ENCODE data around the gene ADISSP.

The ADISSP gene

DNA sequence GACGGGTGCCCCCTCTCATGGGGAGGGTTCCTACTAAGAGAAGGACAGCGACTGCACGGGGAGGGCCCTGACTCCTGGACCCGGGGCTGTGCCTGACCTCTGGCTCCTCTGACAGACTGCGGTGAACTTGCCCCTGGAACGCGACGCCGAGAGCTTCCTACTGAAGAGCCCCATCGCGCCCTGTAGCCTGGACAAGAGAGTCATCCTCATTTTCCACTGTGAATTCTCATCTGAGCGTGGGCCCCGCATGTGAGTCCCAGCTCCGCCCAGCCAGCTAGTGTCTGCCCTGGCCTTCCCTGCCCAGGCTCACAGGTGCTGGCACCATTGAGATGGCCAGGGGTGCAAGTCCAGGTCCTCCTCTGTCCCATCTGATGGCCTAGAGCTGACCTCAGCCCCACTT lies 35.7 kb upstream of the ADISSP start:
- TF ChIP-seq, protein P1, sequence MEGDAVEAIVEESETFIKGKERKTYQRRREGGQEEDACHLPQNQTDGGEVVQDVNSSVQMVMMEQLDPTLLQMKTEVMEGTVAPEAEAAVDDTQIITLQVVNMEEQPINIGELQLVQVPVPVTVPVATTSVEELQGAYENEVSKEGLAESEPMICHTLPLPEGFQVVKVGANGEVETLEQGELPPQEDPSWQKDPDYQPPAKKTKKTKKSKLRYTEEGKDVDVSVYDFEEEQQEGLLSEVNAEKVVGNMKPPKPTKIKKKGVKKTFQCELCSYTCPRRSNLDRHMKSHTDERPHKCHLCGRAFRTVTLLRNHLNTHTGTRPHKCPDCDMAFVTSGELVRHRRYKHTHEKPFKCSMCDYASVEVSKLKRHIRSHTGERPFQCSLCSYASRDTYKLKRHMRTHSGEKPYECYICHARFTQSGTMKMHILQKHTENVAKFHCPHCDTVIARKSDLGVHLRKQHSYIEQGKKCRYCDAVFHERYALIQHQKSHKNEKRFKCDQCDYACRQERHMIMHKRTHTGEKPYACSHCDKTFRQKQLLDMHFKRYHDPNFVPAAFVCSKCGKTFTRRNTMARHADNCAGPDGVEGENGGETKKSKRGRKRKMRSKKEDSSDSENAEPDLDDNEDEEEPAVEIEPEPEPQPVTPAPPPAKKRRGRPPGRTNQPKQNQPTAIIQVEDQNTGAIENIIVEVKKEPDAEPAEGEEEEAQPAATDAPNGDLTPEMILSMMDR (IDR thresholded peaks at IDR 0.05; ENCODE audit: control insufficient read depth, insufficient read depth, low read depth, low read length, missing control alignments), result no peak
- no peak for DNase-seq (ENCODE audit: low read depth)
- H3K4me3 ChIP-seq (ENCODE audit: control insufficient read depth, low read depth, low read length), result no peak overlapping the region

DNA sequence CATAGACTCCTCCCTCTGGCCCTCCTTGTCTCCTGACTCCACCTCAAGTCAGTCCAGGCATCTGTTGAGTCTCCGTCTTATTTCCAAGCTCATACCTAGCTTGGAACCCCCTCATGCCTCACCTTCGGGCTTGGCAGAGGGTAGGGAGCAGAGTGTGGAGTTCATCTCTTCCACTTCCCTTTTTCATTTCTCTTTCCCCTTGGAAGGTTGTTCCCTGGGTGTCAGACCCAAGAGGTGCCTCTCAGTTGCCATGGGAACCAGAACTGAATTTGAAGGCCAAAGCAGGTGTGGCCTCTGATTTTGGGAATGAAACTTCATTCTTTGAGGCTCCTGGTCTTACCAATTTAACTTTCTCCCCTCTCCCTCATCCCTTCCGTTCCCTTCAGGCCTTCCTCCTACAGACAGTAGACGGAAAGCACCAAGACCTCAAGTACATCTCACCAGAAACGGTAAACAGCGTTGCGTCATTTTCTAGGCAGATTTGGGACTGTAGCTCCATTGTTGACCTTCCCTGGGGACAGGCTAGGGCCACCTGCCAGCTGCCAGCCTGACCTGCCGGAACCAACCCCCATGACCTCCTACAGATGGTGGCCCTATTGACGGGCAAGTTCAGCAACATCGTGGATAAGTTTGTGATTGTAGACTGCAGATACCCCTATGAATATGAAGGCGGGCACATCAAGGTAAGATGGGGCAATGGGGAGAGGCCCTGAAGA lies 35.1 kb upstream of the ADISSP start:
- no peak for DNase-seq (ENCODE audit: low read depth)
- TF ChIP-seq, protein P1 (IDR thresholded peaks at IDR 0.05; ENCODE audit: control insufficient read depth, insufficient read depth, low read depth, low read length, missing control alignments), result no peak
- no peak overlapping the region for H3K4me3 ChIP-seq (ENCODE audit: control insufficient read depth, low read depth, low read length)

DNA sequence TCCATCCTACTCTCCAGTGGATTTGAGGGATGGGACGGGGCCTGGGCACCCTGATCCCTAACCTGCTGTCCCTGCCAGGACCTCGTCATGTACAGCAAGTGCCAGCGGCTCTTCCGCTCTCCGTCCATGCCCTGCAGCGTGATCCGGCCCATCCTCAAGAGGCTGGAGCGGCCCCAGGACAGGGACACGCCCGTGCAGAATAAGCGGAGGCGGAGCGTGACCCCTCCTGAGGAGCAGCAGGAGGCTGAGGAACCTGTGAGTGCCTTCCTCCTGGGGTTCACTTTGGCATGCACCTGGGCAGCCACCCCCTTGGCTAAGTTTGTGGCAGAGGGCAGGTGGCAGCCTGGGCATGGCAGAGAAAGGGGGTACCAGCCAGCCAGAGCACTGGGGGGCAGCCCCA lies 34.3 kb upstream of the ADISSP start:
- no peak overlapping the region for H3K4me3 ChIP-seq (ENCODE audit: control insufficient read depth, low read depth, low read length)
- TF ChIP-seq, protein P1 (IDR thresholded peaks at IDR 0.05; ENCODE audit: control insufficient read depth, insufficient read depth, low read depth, low read length, missing control alignments), result no peak

DNA sequence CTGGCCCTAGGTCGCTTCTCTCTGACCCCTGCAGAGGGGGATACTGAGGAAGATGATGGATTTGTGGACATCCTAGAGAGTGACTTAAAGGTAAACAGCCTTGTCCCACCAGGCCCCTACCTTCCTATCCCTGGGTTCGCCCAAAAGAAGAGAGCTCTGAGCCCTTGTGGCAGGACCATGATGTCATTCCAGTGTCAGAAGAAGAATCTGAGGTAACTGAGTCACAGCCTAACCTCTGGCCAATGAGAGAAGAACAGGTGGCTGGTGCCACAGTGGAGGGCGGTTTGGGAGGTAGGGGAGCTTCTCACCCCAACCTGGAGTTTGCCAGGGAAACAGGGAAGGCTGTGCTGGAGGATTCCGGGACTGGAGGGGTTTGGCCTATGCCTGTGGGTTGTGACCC lies 33.7 kb upstream of the ADISSP start:
- no peak for DNase-seq (ENCODE audit: low read depth)
- TF ChIP-seq, protein P1 (IDR thresholded peaks at IDR 0.05; ENCODE audit: control insufficient read depth, insufficient read depth, low read depth, low read length, missing control alignments), result no peak
- H3K4me3 ChIP-seq (ENCODE audit: control insufficient read depth, low read depth, low read length), result no peak overlapping the region

More for the DNA sequence above, 34.3 kb upstream of the ADISSP start:
- DNase-seq (ENCODE audit: low read depth), result no peak

DNA sequence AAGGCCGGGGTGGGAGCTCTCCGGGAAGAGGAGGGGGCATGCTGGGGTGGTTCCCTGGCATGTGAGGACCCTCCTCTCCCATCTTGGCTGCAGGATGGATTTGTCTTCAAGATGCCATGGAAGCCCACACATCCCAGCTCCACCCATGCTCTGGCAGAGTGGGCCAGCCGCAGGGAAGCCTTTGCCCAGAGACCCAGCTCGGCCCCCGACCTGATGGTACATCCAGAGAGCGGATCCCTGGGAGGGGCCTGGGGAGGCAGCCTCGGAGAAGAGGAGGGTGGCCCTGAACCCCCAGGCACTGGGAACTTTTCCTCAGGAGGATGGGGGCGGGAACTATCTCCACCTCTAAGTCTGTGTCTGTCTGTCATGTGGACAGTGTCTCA lies 33.3 kb upstream of the ADISSP start:
- TF ChIP-seq, protein P1 (IDR thresholded peaks at IDR 0.05; ENCODE audit: control insufficient read depth, insufficient read depth, low read depth, low read length, missing control alignments), result no peak
- no peak for DNase-seq (ENCODE audit: low read depth)
- H3K4me3 ChIP-seq (ENCODE audit: control insufficient read depth, low read depth, low read length), result no peak overlapping the region

DNA sequence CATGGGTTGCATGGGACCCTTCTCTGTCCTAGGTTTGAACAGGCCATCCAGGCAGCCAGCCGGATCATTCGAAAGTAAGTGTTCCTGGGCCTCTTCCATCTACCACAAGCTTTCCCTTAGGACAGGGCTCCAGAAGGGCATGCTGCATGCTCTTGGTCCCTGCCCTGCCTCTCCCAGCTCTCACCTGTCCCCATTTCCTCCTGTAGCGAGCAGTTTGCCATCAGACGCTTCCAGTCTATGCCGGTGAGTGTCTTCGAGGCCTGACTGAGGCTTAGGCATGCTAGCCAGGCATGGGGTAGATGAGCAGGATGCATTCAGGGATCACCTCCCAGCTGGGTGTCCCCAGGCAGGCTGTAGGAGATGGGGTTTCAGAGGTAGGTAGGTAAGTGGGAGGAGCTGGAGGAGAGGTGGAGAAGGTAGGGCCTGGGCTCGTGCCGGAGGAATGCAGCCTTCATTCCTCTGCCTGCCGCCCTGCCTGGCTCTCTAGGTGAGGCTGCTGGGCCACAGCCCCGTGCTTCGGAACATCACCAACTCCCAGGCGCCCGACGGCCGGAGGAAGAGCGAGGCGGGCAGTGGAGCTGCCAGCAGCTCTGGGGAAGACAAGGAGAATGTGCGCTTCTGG lies 32.8 kb upstream of the ADISSP start:
- no peak overlapping the region for H3K4me3 ChIP-seq (ENCODE audit: control insufficient read depth, low read depth, low read length)
- DNase-seq (ENCODE audit: low read depth), result no peak
- TF ChIP-seq, protein P1 (IDR thresholded peaks at IDR 0.05; ENCODE audit: control insufficient read depth, insufficient read depth, low read depth, low read length, missing control alignments), result no peak
